SK-N-MC (cell line): ENCODE data around the gene SCAF8.

ENCODE experiments used
- DNase-seq: peaks from one replicate; pipeline ENCODE4 v3.0.0-alpha.2; 2011; ENCODE audit warnings: low read depth, low spot score
- H3K27ac ChIP-seq: fragments of 200-600 bp; sonication (generic); 2 replicates; pipeline ENCODE4 v1.5.1; 2016; ENCODE audit warnings: mixed run types
- H3K36me3 ChIP-seq: fragments of 200-600 bp; sonication (generic); 2 replicates; pipeline ENCODE4 v1.6.1; 2017; ENCODE audit warnings: antibody characterized with exemption, low read length, mixed read lengths; ENCODE audit not compliant: insufficient read depth
- H3K4me3 ChIP-seq: fragments of 200-600 bp; sonication (generic); 2 replicates; pipeline ENCODE4 v1.5.1; 2016
- H3K9ac ChIP-seq: fragments of 200-600 bp; sonication (generic); 2 replicates; pipeline ENCODE4 v1.8.0; 2017; ENCODE audit warnings: mixed run types, mixed read lengths; ENCODE audit not compliant: insufficient read length
- H3K9me3 ChIP-seq: fragments of 200-600 bp; sonication (generic); 2 replicates; pipeline ENCODE4 v1.6.1; 2017; ENCODE audit warnings: low read depth, mild to moderate bottlenecking, antibody characterized with exemption, low read length, moderate library complexity, mixed read lengths
- EZH2 ChIP-seq: fragments of 200-600 bp; sonication (generic); IDR thresholded peaks from one replicate; pipeline ENCODE4 v1.6.1; 2017; ENCODE audit warnings: antibody characterized with exemption
- FOXP2 ChIP-seq: optimal IDR thresholded peaks from 2 replicates; pipeline ENCODE3; 2011; ENCODE audit warnings: mild to moderate bottlenecking, moderate library complexity; ENCODE audit not compliant: insufficient read depth; ENCODE audit errors: extremely low read length, control extremely low read depth
- POLR2AphosphoS5 ChIP-seq: IDR thresholded peaks from 2 replicates; pipeline ENCODE4 v1.6.1; 2012; ENCODE audit warnings: mild to moderate bottlenecking, low read depth, low read length, borderline replicate concordance

Gene SCAF8

DNA sequence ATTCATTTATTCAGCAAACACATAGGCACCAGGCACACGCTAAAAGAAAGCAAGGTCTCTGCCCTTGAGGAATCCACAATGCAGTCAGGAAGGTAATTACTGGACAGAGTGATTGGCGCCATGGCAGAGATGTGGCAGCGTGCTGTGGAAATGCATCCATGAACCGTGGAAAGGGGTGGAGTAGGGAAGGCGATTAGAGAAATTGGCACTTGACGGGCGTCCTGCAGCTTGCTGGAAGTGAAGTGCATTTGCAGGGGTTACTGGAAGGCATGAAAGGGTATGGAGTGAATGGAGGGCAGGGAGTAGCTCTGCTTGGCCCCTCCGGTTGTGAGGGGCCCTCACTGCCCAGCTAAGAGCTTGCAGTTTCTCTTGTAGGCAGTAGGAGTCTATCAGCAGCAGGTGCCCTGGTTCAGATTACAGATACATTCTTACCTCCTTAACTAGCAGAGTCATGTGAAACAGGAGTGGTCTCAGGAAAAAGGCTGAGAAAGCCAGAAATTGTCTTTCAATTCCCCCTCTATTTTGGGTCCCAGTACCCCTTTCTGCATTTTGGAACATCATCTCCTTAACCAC, 139.4 kb downstream of the SCAF8 start:
- H3K27ac ChIP-seq = no peak overlapping the region
- no peak overlapping the region for H3K4me3 ChIP-seq
- DNase-seq = no peak
- no peak overlapping the region for H3K9ac ChIP-seq
- H3K9me3 ChIP-seq = no peaks in the 10 kb centered on the region
- TF ChIP-seq EZH2 = no peak
- H3K36me3 ChIP-seq = 0 out of 2 replicates have a peak, but pooled peaks cover 7% of the 10 kb centered on the region

DNA sequence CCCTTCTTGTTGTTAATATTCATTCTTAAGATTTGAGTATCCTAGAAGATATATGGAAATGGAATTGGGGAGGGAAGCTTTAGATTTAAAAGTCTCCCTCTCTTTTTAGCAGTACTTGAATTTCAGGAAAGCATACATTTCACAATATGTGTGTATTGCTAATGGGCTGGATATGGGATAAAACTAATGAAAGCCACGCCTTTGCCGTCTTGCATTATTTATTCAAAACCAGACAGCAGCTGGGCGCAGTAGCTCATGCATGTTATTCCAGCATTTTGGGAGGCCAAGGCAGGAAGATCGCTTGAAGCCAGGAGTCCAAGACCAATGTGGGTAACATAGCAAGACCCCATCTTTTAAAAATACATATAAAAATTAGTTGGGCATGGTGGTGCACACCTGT, 140.3 kb downstream of the SCAF8 start:
- Histone ChIP-seq H3K4me3 (no peak overlapping the region), H3K27ac (no peak overlapping the region), H3K36me3 (0 out of 2 replicates have a peak, but pooled peaks cover under 1% of the 10 kb centered on the region), H3K9ac (no peak overlapping the region), H3K9me3 (no peaks in the 10 kb centered on the region)
- TF ChIP-seq POLR2AphosphoS5 (no peak), EZH2 (no peak), FOXP2 (no peak)
- no peak for DNase-seq

DNA sequence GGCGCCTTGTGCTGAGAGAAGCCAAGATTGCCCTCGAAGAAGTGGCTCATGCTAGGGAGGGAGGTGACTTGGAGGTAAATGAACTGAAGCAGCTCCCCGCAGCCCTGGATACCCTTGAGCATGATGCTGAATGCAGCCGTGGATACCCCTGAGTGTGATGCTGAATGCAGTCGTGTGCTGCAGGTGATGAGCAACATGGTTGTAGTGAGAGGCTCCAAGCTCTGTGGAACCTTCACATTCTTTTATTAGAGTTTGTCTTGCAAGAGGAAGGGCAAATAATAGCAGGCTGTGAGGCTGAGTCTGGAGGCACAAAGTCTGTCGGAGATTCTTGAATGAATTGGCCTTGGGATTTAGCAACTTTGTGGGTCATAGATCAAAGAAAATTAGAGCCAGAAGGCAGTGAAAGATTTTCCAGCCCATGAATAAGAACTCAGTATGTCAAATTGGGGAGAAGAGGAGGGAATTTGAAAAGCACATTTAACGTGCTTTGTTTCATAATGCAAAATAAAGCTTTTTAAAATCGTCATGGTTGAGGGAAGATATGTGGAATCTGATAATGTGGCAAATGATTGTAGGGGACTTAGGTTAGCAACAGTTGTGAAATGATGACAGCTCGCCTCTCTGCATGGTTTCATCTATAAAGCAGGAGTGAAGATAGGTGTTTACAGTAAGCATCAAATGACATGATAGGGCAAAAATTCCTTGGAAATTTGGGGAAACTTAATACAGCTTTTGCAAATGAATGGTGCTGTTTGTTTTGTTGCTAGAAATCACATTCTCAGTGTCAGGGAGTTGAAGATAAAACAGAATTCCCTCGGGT, 141.8 kb downstream of the SCAF8 start:
- no peak for DNase-seq
- 0 out of 2 replicates have a peak, but pooled peaks cover 5% of the 10 kb centered on the region for H3K36me3 ChIP-seq
- no peak overlapping the region; the same call in 1 of the 2 replicates for H3K27ac ChIP-seq
- H3K4me3 ChIP-seq = no peak overlapping the region
- H3K9ac ChIP-seq = no peak overlapping the region
- TF ChIP-seq EZH2 (no peak), POLR2AphosphoS5 (no peak), FOXP2 (no peak)
- H3K9me3 ChIP-seq = no peaks in the 10 kb centered on the region

DNA sequence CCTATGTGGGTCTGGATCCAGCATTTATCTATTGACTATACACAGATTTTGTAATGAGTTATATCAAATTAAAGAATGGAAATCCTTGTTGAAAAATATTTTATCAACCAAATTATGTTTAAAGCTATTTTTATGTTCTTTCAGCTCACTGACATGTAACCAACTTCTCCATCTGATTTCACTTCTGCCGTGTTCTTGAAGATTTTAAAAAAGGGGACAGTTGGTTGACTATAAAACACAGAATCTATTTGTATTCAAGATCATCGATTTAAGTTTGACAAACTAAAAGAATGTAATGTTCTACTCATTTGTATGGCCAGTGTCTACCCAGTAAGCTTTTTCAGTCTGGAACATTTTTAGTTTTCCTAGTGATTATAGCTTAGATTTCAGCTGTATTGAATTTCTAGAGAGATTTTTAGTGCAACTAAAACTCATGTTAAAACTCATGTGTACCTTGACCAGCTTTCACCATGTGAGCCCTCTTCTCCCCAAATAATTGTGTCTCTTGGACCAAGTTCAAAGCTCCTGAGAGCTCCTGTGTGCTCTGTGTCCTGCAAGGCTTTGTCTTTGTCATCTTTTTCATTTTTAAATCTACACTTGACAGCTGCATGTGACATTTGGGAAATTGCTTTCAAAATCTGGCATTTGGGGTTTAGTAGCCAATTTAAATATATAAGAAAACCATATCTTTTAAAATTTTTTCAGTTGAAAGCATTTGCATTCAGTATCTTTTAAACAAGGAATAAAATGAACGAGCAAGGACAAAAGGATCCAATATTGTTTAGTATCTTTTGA, 143.5 kb downstream of the SCAF8 start:
- Histone ChIP-seq H3K9me3 (no peaks in the 10 kb centered on the region), H3K9ac (no peak overlapping the region), H3K36me3 (0 out of 2 replicates have a peak, but pooled peaks cover 5% of the 10 kb centered on the region), H3K4me3 (no peak overlapping the region), H3K27ac (peak overlapping the region; percentile 42)
- TF ChIP-seq FOXP2 (no peak), EZH2 (no peak), POLR2AphosphoS5 (no peak)
- no peak for DNase-seq

DNA sequence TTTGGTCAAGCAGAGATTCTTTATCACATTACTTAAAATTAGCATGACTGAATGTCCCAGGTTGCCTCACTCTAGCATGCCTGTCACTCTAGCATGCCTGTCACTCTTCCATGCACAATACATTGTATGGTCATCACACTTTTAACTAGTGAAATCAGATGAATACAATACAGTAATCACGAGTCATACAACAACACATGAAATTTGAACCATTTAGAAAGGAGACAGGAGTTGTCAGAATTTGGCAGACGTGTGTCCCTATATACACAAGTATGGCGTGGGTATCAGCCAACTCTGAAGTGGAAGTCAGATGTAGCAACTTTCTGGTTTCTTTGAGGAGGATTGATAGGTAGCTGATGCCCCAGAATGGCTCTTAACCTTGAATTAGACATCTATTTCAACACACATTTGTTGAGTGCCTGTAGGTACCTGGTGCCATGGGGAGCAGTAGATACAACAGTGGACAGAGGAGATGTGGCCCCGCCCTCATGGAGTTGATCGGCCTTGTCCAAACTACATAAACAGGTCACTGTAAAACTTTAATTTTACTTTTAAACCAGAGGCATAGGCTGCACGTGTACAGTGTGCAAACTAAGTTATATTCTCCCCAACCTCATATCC, 145.8 kb downstream of the SCAF8 start:
- Histone ChIP-seq H3K27ac (no peak overlapping the region), H3K9ac (no peak overlapping the region), H3K9me3 (no peaks in the 10 kb centered on the region), H3K4me3 (no peak overlapping the region), H3K36me3 (peaks cover 14% of the 10 kb centered on the region; the same call in 1 of the 2 replicates)
- DNase-seq = no peak
- TF ChIP-seq FOXP2 (no peak), EZH2 (no peak)

DNA sequence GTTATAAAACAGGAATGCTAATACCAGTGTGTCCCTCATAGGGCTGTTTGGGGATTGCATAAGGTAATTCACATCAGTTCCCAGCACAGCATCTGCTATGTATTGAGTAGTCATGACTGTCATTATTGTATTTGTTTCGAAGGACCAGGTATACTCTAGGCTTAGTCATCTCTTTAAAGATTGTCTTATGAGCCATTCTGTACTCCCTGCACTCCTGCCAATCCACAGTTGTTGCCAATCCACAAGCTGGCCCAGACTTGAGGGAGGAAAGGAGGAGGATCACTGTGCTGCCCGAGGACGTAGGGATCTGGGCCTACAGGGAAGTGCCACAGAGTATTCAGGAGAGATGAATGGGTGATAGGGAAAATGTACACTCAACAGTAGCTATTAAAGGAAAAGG, 148.9 kb downstream of the SCAF8 start:
- Histone ChIP-seq H3K9me3 (no peaks in the 10 kb centered on the region), H3K36me3 (peaks cover 14% of the 10 kb centered on the region; the same call in 1 of the 2 replicates), H3K27ac (no peak overlapping the region), H3K9ac (no peak overlapping the region), H3K4me3 (no peak overlapping the region)
- DNase-seq = no peak
- TF ChIP-seq POLR2AphosphoS5 = no peak
- TF ChIP-seq FOXP2 = no peak
- TF ChIP-seq EZH2 = no peak
